Transverse colon (tissue), 4 donors: ENCODE results near the gene ATRIP.

Experiments used
- EP300 ChIP-seq: sonication (generic); formaldehyde crosslinking; IDR thresholded peaks from one replicate; pipeline ENCODE4 v1.6.1; 2017; ENCODE audit warnings: antibody characterized with exemption, low read depth
- POLR2A ChIP-seq: fragments of 450-650 bp; IDR thresholded peaks from one replicate; pipeline ENCODE4 v1.6.1; 2016; ENCODE audit warnings: antibody characterized with exemption, mild to moderate bottlenecking, moderate library complexity
- POLR2AphosphoS5 ChIP-seq, 3 donors: sonication (generic); formaldehyde crosslinking; IDR thresholded peaks; one replicate each; pipeline ENCODE4 v1.6.1; 2016; ENCODE audit warnings: antibody characterized with exemption in 3 of 3
- TF ChIP-seq, protein P1 (sequence below), 5 experiments: fragments of 200-600 bp in 3 of 5; fragments of 450-650 bp in 2 of 5; sonication (generic) in 3 of 5; IDR thresholded peaks; 1 replicate in 2 of 5; 2 replicates in 3 of 5; pipeline ENCODE4 v1.5.1; 2016 to 2017; ENCODE audit warnings: antibody characterized with exemption in 5 of 5, inconsistent platforms in 3 of 5, mild to moderate bottlenecking in 2 of 5, moderate library complexity in 1 of 5

GRCh38 chr3:48476426-48477053, 30.0 kb downstream of the ATRIP start:
- TF ChIP-seq POLR2AphosphoS5 (IDR thresholded peaks at IDR 0.05) (no peak), POLR2A (no peak), EP300 (no peak)
- TF ChIP-seq, protein P1, sequence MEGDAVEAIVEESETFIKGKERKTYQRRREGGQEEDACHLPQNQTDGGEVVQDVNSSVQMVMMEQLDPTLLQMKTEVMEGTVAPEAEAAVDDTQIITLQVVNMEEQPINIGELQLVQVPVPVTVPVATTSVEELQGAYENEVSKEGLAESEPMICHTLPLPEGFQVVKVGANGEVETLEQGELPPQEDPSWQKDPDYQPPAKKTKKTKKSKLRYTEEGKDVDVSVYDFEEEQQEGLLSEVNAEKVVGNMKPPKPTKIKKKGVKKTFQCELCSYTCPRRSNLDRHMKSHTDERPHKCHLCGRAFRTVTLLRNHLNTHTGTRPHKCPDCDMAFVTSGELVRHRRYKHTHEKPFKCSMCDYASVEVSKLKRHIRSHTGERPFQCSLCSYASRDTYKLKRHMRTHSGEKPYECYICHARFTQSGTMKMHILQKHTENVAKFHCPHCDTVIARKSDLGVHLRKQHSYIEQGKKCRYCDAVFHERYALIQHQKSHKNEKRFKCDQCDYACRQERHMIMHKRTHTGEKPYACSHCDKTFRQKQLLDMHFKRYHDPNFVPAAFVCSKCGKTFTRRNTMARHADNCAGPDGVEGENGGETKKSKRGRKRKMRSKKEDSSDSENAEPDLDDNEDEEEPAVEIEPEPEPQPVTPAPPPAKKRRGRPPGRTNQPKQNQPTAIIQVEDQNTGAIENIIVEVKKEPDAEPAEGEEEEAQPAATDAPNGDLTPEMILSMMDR (IDR thresholded peaks at IDR 0.05) = no peak
